ENCODE results near the gene C5. TPM values are rescaled to one million over a fixed set of nuclear protein-coding genes. Genes with fewer than 3 reads are reported as not detected.

Gene C5
- total RNA-seq, 1 experiment from 2014 or later: 0.66 TPM

- TF ChIP-seq MAX (IDR thresholded peaks at IDR 0.05) (no peak), TCF7L2 (IDR thresholded peaks at IDR 0.05; ENCODE audit: borderline replicate concordance, extremely low read depth, insufficient read depth, insufficient read length) (no peak), SRF (IDR thresholded peaks at IDR 0.05; ENCODE audit: low read depth) (no peak), ELF1 (IDR thresholded peaks at IDR 0.05; ENCODE audit: borderline replicate concordance, low read depth) (no peak), CBX3 (IDR thresholded peaks at IDR 0.05; ENCODE audit: low read depth) (no peak), ATF3 (IDR thresholded peaks at IDR 0.05) (no peak), YY1 (IDR thresholded peaks at IDR 0.05; ENCODE audit: extremely low read depth, insufficient replicate concordance, low read depth, low read length) (no peak), JUND (IDR thresholded peaks at IDR 0.05) (no peak), REST (IDR thresholded peaks at IDR 0.05; ENCODE audit: low read depth) (no peak), SIN3A (IDR thresholded peaks at IDR 0.05; ENCODE audit: low read depth) (no peak), EGR1 (IDR thresholded peaks at IDR 0.05; ENCODE audit: low read depth) (no peak), ZFX (IDR thresholded peaks at IDR 0.05) (no peak), CTCF (IDR thresholded peaks at IDR 0.05 in 2 of 3, conservative IDR thresholded peaks at IDR 0.05 in 1 of 3; ENCODE audit: borderline replicate concordance in 1 of 3, insufficient read depth in 1 of 3, low read depth in 2 of 3, low read length in 2 of 3) (no peak), CEBPB (IDR thresholded peaks at IDR 0.05; ENCODE audit: low read depth) (no peak), POLR2A (IDR thresholded peaks at IDR 0.05; ENCODE audit: borderline replicate concordance, extremely low read depth, insufficient read depth, insufficient read length) (no peak)
- no peaks in the 10 kb centered on the region for H3K9me3 ChIP-seq (ENCODE audit: control insufficient read depth in 1 of 2, insufficient read depth in 1 of 2, low read depth in 1 of 2, low read length in 2 of 2)
- ChIA-PET CTCF (interaction anchor here (1.1 kb wide), 1 partner anchor 31 kb away, joined by 3 read pairs; no protein-coding TSS in a partner anchor), POLR2A (no interaction called here), RAD21 (ENCODE audit: low non-redundant PET in 1 of 2, low total read pairs in 2 of 2, uncharacterized antibody in 2 of 2, unreplicated experiment in 2 of 2) (no interaction called here)
- no peak overlapping the region for H2AFZ ChIP-seq (ENCODE audit: low read depth, low read length, poor library complexity, severe bottlenecking)
- H3K4me1 ChIP-seq (ENCODE audit: control insufficient read depth in 1 of 2, insufficient read depth in 2 of 2, low read length in 2 of 2): no peaks in the 10 kb centered on the region
- no peaks in the 10 kb centered on the region for H3K27me3 ChIP-seq (ENCODE audit: insufficient read depth, low read length)
- DNase-seq (ENCODE audit: low read depth, low spot score) (no peak), ATAC-seq (no peak)
- intact Hi-C loops (cut with micrococcal nuclease): no loop called here
- no peaks in the 10 kb centered on the region for H3K36me3 ChIP-seq (ENCODE audit: control insufficient read depth in 1 of 2, insufficient read depth in 2 of 2, low read length in 2 of 2)
- H4K20me1 ChIP-seq (ENCODE audit: insufficient read depth): no peaks in the 10 kb centered on the region
- H3K79me2 ChIP-seq (ENCODE audit: insufficient read depth, low read length): no peaks in the 10 kb centered on the region
- H3K9me2 ChIP-seq (ENCODE audit: insufficient read depth): no peaks in the 10 kb centered on the region
- no peak overlapping the region for H3K27ac ChIP-seq (ENCODE audit: low read depth, low read length)
- BruUV-seq (replicated peaks): no TSS peak
- no peak overlapping the region for H3K4me2 ChIP-seq (ENCODE audit: low read length)
- no peak overlapping the region for H3K9ac ChIP-seq (ENCODE audit: low read length)
- H3K4me3 ChIP-seq (replicated peaks in 1 of 2; ENCODE audit: low read depth in 1 of 2, low read length in 2 of 2): no peak overlapping the region
These were observed 99.4 kb downstream of the C5 start for GRCh38 chr9:120950421-120951388.

All from HCT116 (cell line).